Astrocyte (in vitro differentiated cells and primary cell): ENCODE data around the gene CCL19. TPM values are rescaled to one million over a fixed set of nuclear protein-coding genes. Genes with fewer than 3 reads are reported as not detected.
A peak's percentile ranks its signal among the peaks of the same experiment; 100 is the strongest.

Experiments used
- DNase-seq: peaks from one replicate; pipeline ENCODE4 v3.0.0-alpha.2; 2010; ENCODE audit warnings: low read depth
- FAIRE-seq: peaks from 2 replicates; lab custom pipeline; 2011; peaks lifted over from hg19 to GRCh38; lab: Jason Lieb, UNC
- H2AFZ ChIP-seq: 2 replicates; pipeline ENCODE4 v1.6.0; 2012; ENCODE audit warnings: low read depth, low read length, inconsistent platforms
- H3K27ac ChIP-seq: 2 replicates; pipeline ENCODE4 v1.5.1; 2011; ENCODE audit warnings: low read depth, low read length, inconsistent platforms
- H3K27me3 ChIP-seq: 2 replicates; pipeline ENCODE4 v1.6.0; 2011; ENCODE audit warnings: low read length, inconsistent platforms; ENCODE audit not compliant: insufficient read depth
- H3K36me3 ChIP-seq: 2 replicates; pipeline ENCODE4 v1.5.1; 2011; ENCODE audit warnings: low read length, inconsistent platforms; ENCODE audit not compliant: insufficient read depth
- H3K4me1 ChIP-seq: 2 replicates; pipeline ENCODE4 v1.5.1; 2011; ENCODE audit warnings: low read length, inconsistent platforms; ENCODE audit not compliant: insufficient read depth
- H3K4me2 ChIP-seq: 2 replicates; pipeline ENCODE4 v1.6.0; 2012; ENCODE audit warnings: low read length, inconsistent platforms
- H3K4me3 ChIP-seq: 2 replicates; pipeline ENCODE4 v1.5.1; 2011; ENCODE audit warnings: low read depth, mild to moderate bottlenecking, low read length, inconsistent platforms; ENCODE audit not compliant: insufficient read depth
- H3K79me2 ChIP-seq: 2 replicates; pipeline ENCODE4 v1.6.0; 2012; ENCODE audit warnings: mild to moderate bottlenecking, low read length, inconsistent platforms; ENCODE audit not compliant: insufficient read depth
- H3K9ac ChIP-seq: 2 replicates; pipeline ENCODE4 v1.6.0; 2012; ENCODE audit warnings: mild to moderate bottlenecking, low read length, inconsistent platforms
- H3K9me3 ChIP-seq: 2 replicates; pipeline ENCODE4 v1.5.1; 2012; ENCODE audit warnings: low read depth, mild to moderate bottlenecking, low read length, inconsistent platforms; ENCODE audit not compliant: insufficient read depth
- H4K20me1 ChIP-seq: 2 replicates; pipeline ENCODE4 v1.6.0; 2012; ENCODE audit warnings: low read length, inconsistent platforms; ENCODE audit not compliant: insufficient read depth
- H3K27ac Mint-ChIP-seq: one replicate; pipeline ENCODE4 v1.8.0; 2021; ENCODE audit warnings: mild to moderate bottlenecking, mixed read lengths; ENCODE audit not compliant: unreplicated experiment
- H3K27me3 Mint-ChIP-seq: one replicate; pipeline ENCODE4 v1.8.0; 2021; ENCODE audit warnings: low read depth, mixed read lengths; ENCODE audit not compliant: unreplicated experiment
- H3K36me3 Mint-ChIP-seq: one replicate; pipeline ENCODE4 v1.8.0; 2021; ENCODE audit warnings: low read depth, mixed read lengths; ENCODE audit not compliant: unreplicated experiment
- H3K4me1 Mint-ChIP-seq: one replicate; pipeline ENCODE4 v1.8.0; 2021; ENCODE audit warnings: low read depth, mixed read lengths; ENCODE audit not compliant: unreplicated experiment
- H3K4me3 Mint-ChIP-seq: one replicate; pipeline ENCODE4 v1.8.0; 2021; ENCODE audit warnings: mild to moderate bottlenecking, moderate library complexity, mixed read lengths; ENCODE audit not compliant: unreplicated experiment
- H3K9me3 Mint-ChIP-seq: one replicate; pipeline ENCODE4 v1.8.0; 2021; ENCODE audit warnings: mild to moderate bottlenecking, mixed read lengths; ENCODE audit not compliant: unreplicated experiment
- EZH2 ChIP-seq: IDR thresholded peaks from 2 replicates; pipeline ENCODE4 v1.6.1; 2012; ENCODE audit warnings: mild to moderate bottlenecking, low read length, inconsistent platforms; ENCODE audit not compliant: insufficient read depth
- total RNA-seq: library from RNA; stranded (reverse); gene quantifications from 2 replicates; pipeline ENCODE4 v1.2.1, GENCODE V29; 2021
- TF ChIP-seq, protein P1 (sequence below): IDR thresholded peaks from 2 replicates; pipeline ENCODE4 v1.5.1; 2011; ENCODE audit warnings: low read depth, mild to moderate bottlenecking, inconsistent platforms, low read length, moderate library complexity; ENCODE audit not compliant: insufficient read depth

CCL19 gene
- total RNA-seq, 1 donor from 2014 or later = not detected

DNA sequence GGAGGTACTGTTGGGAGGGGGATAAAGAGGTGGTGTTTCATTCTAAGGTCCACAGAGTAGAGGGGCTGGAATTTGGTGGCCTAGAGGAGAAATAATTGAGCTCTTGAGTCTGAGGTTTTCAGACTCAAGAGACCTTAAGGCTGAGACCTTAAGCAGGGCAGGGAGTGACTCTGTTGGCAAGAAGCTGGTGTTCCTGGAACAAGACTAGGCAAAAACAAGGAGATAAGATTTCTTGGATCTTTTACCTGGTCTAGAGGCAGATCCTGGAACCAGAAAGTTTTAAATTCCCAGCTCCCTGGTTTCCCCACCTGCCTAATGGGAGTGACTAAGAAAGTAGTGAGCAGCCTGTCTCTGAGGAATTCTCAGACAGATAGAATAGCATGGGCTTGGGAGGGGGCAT, 22.9 kb upstream of the CCL19 start:
- no peak overlapping the region for H2AFZ ChIP-seq
- Mint-ChIP-seq H3K27me3 (peaks cover 8% of the 10 kb centered on the region), H3K4me1 (peaks cover 10% of the 10 kb centered on the region), H3K36me3 (no peaks in the 10 kb centered on the region), H3K9me3 (peaks cover 3% of the 10 kb centered on the region), H3K4me3 (no peak overlapping the region), H3K27ac (no peak overlapping the region)
- H3K27me3 ChIP-seq = peaks cover 2% of the 10 kb centered on the region
- H3K4me3 ChIP-seq = no peak overlapping the region
- no peaks in the 10 kb centered on the region for H4K20me1 ChIP-seq
- no peak for DNase-seq
- H3K9ac ChIP-seq = no peak overlapping the region
- H3K36me3 ChIP-seq = no peaks in the 10 kb centered on the region
- FAIRE-seq = no peak
- TF ChIP-seq EZH2 = no peak
- TF ChIP-seq, protein P1, sequence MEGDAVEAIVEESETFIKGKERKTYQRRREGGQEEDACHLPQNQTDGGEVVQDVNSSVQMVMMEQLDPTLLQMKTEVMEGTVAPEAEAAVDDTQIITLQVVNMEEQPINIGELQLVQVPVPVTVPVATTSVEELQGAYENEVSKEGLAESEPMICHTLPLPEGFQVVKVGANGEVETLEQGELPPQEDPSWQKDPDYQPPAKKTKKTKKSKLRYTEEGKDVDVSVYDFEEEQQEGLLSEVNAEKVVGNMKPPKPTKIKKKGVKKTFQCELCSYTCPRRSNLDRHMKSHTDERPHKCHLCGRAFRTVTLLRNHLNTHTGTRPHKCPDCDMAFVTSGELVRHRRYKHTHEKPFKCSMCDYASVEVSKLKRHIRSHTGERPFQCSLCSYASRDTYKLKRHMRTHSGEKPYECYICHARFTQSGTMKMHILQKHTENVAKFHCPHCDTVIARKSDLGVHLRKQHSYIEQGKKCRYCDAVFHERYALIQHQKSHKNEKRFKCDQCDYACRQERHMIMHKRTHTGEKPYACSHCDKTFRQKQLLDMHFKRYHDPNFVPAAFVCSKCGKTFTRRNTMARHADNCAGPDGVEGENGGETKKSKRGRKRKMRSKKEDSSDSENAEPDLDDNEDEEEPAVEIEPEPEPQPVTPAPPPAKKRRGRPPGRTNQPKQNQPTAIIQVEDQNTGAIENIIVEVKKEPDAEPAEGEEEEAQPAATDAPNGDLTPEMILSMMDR = no peak
- no peaks in the 10 kb centered on the region for H3K4me1 ChIP-seq
- H3K27ac ChIP-seq = no peak overlapping the region
- H3K9me3 ChIP-seq = no peaks in the 10 kb centered on the region
- no peak overlapping the region for H3K4me2 ChIP-seq
- H3K79me2 ChIP-seq = no peaks in the 10 kb centered on the region

DNA sequence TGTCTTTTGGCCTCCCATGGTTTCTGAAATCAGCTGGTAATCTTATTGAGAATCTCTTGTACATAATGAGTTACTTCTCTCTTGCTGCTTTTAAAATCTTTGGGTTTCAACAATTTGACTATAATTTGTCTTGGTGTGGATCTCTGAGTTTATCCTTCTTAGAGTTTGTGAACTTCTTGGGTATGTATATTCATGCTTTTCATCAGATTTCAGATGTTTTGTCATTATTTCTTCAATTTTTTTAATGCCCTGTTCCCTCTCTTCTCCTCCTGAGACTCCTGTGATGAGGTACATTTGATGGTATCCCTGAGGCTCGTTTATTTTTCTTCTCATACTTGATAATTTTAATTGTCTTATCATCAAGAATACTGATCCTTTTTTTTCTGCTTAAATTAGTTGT, 21.1 kb upstream of the CCL19 start:
- H3K27me3 ChIP-seq = peaks cover 2% of the 10 kb centered on the region
- no peaks in the 10 kb centered on the region for H3K4me1 ChIP-seq
- TF ChIP-seq EZH2 = no peak
- TF ChIP-seq, protein P1 = no peak
- H3K9me3 ChIP-seq = no peaks in the 10 kb centered on the region
- no peaks in the 10 kb centered on the region for H3K79me2 ChIP-seq
- Mint-ChIP-seq H3K9me3 (no peaks in the 10 kb centered on the region), H3K4me1 (peaks cover 2% of the 10 kb centered on the region), H3K27ac (no peak overlapping the region), H3K4me3 (no peak overlapping the region), H3K27me3 (peaks cover 20% of the 10 kb centered on the region), H3K36me3 (no peaks in the 10 kb centered on the region)
- no peaks in the 10 kb centered on the region for H4K20me1 ChIP-seq
- H3K4me2 ChIP-seq = no peak overlapping the region
- no peak overlapping the region for H3K27ac ChIP-seq
- no peak overlapping the region for H3K4me3 ChIP-seq
- no peak for DNase-seq
- FAIRE-seq = no peak
- no peaks in the 10 kb centered on the region for H3K36me3 ChIP-seq
- no peak overlapping the region for H3K9ac ChIP-seq
- H2AFZ ChIP-seq = no peak overlapping the region

DNA sequence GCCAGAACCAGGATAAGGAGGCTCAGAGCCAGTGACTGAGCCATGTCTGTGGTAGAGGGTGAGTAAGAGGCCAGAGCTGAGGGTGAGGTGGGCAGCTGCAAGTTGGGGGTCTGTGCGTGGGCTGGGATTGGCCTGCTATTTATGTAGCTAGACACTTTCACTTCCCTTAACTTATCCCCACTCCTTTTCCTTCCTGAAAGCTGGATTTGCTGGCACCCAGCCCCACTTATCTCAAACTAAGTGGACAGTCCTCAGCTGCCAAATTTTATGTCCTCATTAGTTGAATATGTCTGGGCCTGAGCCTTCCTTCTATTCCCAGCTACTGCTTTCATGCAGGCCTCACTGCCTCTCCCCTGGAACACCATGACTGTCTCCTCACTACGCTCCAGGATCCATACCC, 18.9 kb upstream of the CCL19 start, which contains the start of gene CCL21:
Gene CCL21, minus strand, starts transcription at position 114 of the 400 bp plus-strand sequence. Its CDS starts 70 bp downstream, at position 44.
- Histone ChIP-seq H3K27ac (no peak within 1 kb of the TSS), H3K27me3 (peaks cover 2% of the 10 kb centered on the region), H3K4me1 (no peaks in the 10 kb centered on the region), H4K20me1 (no peaks in the 10 kb centered on the region), H3K4me2 (no peak within 1 kb of the TSS), H3K9ac (no peak within 1 kb of the TSS), H3K79me2 (no peaks in the 10 kb centered on the region), H3K9me3 (no peaks in the 10 kb centered on the region), H3K36me3 (no peaks in the 10 kb centered on the region), H2AFZ (no peak within 1 kb of the TSS), H3K4me3 (no peak within 1 kb of the TSS)
- H3K4me3 Mint-ChIP-seq = no peak within 1 kb of the TSS
- no peak within 1 kb of the TSS for H3K27ac Mint-ChIP-seq
- no peaks in the 10 kb centered on the region for H3K9me3 Mint-ChIP-seq
- H3K36me3 Mint-ChIP-seq = no peaks in the 10 kb centered on the region
- H3K27me3 Mint-ChIP-seq = peaks cover 27% of the 10 kb centered on the region
- FAIRE-seq = no peak
- TF ChIP-seq EZH2 = no peak
- TF ChIP-seq, protein P1 = no peak
- peak; percentile 12 for DNase-seq
- peaks cover 2% of the 10 kb centered on the region for H3K4me1 Mint-ChIP-seq
